HepG2 (cell line): ENCODE results near the gene COL4A6. TPM values are rescaled to one million over a fixed set of nuclear protein-coding genes. Genes with fewer than 3 reads are reported as not detected.

Experiments used
- AGO1 ChIP-seq: fragments of 200-400 bp; formaldehyde crosslinking; IDR thresholded peaks from 2 replicates; pipeline ENCODE4 v1.6.1; 2017; ENCODE audit warnings: mild to moderate bottlenecking, low read depth, low read length, moderate library complexity; ENCODE audit not compliant: poor library complexity, severe bottlenecking
- CCDC6 ChIP-seq: sonication (generic); formaldehyde crosslinking; IDR thresholded peaks from 2 replicates; pipeline ENCODE4 v1.8.1; 2022; ENCODE audit warnings: mild to moderate bottlenecking, missing genetic modification reagents, moderate library complexity
- DZIP1 ChIP-seq: sonication (generic); formaldehyde crosslinking; IDR thresholded peaks from 2 replicates; pipeline ENCODE4 v1.5.0; 2020; ENCODE audit warnings: mild to moderate bottlenecking, missing genetic modification reagents
- ELF3 ChIP-seq: IDR thresholded peaks from 2 replicates; pipeline ENCODE4 v1.6.1; 2016; ENCODE audit warnings: missing genetic modification reagents, missing compliant biosample characterization
- ESRRA ChIP-seq: sonication (generic); formaldehyde crosslinking; IDR thresholded peaks from 2 replicates; pipeline ENCODE4 v1.5.1; 2020; ENCODE audit warnings: mild to moderate bottlenecking, low read depth, missing genetic modification reagents
- FOXM1 ChIP-seq: sonication (generic); formaldehyde crosslinking; IDR thresholded peaks from 2 replicates; pipeline ENCODE4 v1.5.0; 2020; ENCODE audit warnings: missing genetic modification reagents
- HBP1 ChIP-seq: IDR thresholded peaks from 2 replicates; pipeline ENCODE4 v1.6.1; 2016; ENCODE audit warnings: low read depth, control low read depth
- HHEX ChIP-seq: IDR thresholded peaks from 2 replicates; pipeline ENCODE4 v1.6.1; 2016; ENCODE audit warnings: control low read depth
- PBX2 ChIP-seq: IDR thresholded peaks from 2 replicates; pipeline ENCODE4 v1.6.1; 2016; ENCODE audit warnings: control low read depth
- ZFP36 ChIP-seq: fragments of 150-350 bp; IDR thresholded peaks from 2 replicates; pipeline ENCODE4 v1.6.1; 2018; ENCODE audit warnings: borderline replicate concordance, low read length, low read depth; ENCODE audit not compliant: partially characterized antibody
- ZFX ChIP-seq: sonication (generic); formaldehyde crosslinking; IDR thresholded peaks from 2 replicates; pipeline ENCODE4 v1.4.0; 2020; ENCODE audit warnings: mild to moderate bottlenecking, low read depth, missing genetic modification reagents, moderate library complexity
- ZNF275 ChIP-seq: sonication (generic); formaldehyde crosslinking; IDR thresholded peaks from 2 replicates; pipeline ENCODE4 v1.8.0; 2022; ENCODE audit warnings: missing genetic modification reagents, mild to moderate bottlenecking, inconsistent platforms, borderline replicate concordance
- ZNF414 ChIP-seq: sonication (generic); formaldehyde crosslinking; IDR thresholded peaks from 2 replicates; pipeline ENCODE4 v1.5.0; 2020; ENCODE audit warnings: missing genetic modification reagents
- ZNF430 ChIP-seq: sonication (generic); formaldehyde crosslinking; IDR thresholded peaks from 2 replicates; pipeline ENCODE4 v1.9.0; 2021; ENCODE audit warnings: mild to moderate bottlenecking, missing genetic modification reagents
- ZNF431 ChIP-seq: sonication (generic); formaldehyde crosslinking; IDR thresholded peaks from 2 replicates; pipeline ENCODE4 v1.9.0; 2022; ENCODE audit warnings: missing genetic modification reagents, low read depth, mild to moderate bottlenecking, borderline replicate concordance
- ZNF652 ChIP-seq: IDR thresholded peaks from 2 replicates; pipeline ENCODE4 v1.6.1; 2016; ENCODE audit warnings: low read depth, borderline replicate concordance
- ZNF670 ChIP-seq: sonication (generic); formaldehyde crosslinking; IDR thresholded peaks from 2 replicates; pipeline ENCODE4 v1.8.0; 2022; ENCODE audit warnings: mild to moderate bottlenecking, missing genetic modification reagents, borderline replicate concordance
- ZNF687 ChIP-seq: sonication (generic); formaldehyde crosslinking; IDR thresholded peaks from 2 replicates; pipeline ENCODE4 v1.5.1; 2020; ENCODE audit warnings: mild to moderate bottlenecking, missing genetic modification reagents, moderate library complexity
- polyA plus RNA-seq, 8 experiments: library from polyadenylated mRNA; depleted of rRNA in 3 of 8; stranded (reverse) in 7 of 8; unstranded in 1 of 8; fragments of >200 nt; fragmentation: Illumina TruSeq in 4 of 8; extraction: Trizol in 4 of 8; gene quantifications; 2 replicates each; pipeline versions ENCODE4 v1.2.1 to v1.2.3, GENCODE V29; 2011 to 2016; ENCODE audit warnings: low read depth in 4 of 8, missing spikeins in 1 of 8, mixed read lengths in 1 of 8; ENCODE audit not compliant: insufficient read depth in 1 of 8
- total RNA-seq, 5 experiments: library from RNA; depleted of rRNA; stranded (reverse); fragments of >200 nt; fragmentation: Illumina TruSeq; extraction: Trizol; gene quantifications; 2 replicates each; pipeline ENCODE4 v1.2.3, GENCODE V29; 2016; ENCODE audit warnings: low read depth in 1 of 5

The COL4A6 gene
- total and polyA plus RNA-seq, 2 of the 13 experiments (the other 11 are each of a cell fraction or from before 2014, with no cell fraction given): 4.5 to 8.2 TPM

GRCh38 chrX:108438110-108438623 lies at the start of gene COL4A6 (continued):
- TF ChIP-seq PBX2 (CRISPR knock-in tag): peak; percentile 86
- no peak for TF ChIP-seq DZIP1
- no peak for TF ChIP-seq AGO1
- peak; percentile 51; the same call in 1 of the 2 replicates for TF ChIP-seq ZNF687
- TF ChIP-seq HHEX: no peak
- TF ChIP-seq ZFX: peak; percentile 45; the same call in 1 of the 2 replicates
- TF ChIP-seq ZNF431 (CRISPR knock-in tag): no peak
- no peak for TF ChIP-seq ZNF430
- TF ChIP-seq ZNF414: no peak
- no peak for TF ChIP-seq ZNF670 (CRISPR knock-in tag)
- TF ChIP-seq ELF3: no peak
- no peak for TF ChIP-seq ZFP36
- no peak for TF ChIP-seq HBP1 (CRISPR knock-in tag)
- no peak for TF ChIP-seq ZNF652 (CRISPR knock-in tag)
- TF ChIP-seq ZNF275: no peak
- no peak for TF ChIP-seq FOXM1 (CRISPR knock-in tag)
- TF ChIP-seq ESRRA (CRISPR knock-in tag): no peak
- TF ChIP-seq CCDC6 (CRISPR knock-in tag): no peak
